K562 (cell line): ENCODE data around the gene PRSS53. TPM values are rescaled to one million over a fixed set of nuclear protein-coding genes. Genes with fewer than 3 reads are reported as not detected.

Experiments used
- IRF1 ChIP-seq: sonication (generic); formaldehyde crosslinking; IDR thresholded peaks from 2 replicates; pipeline ENCODE4 v1.8.0; 2022; ENCODE audit warnings: missing genetic modification reagents, mild to moderate bottlenecking, borderline replicate concordance
- KHSRP ChIP-seq: fragments of 450-650 bp; IDR thresholded peaks from 2 replicates; pipeline ENCODE4 v1.6.1; 2017
- MAZ ChIP-seq, 2 experiments: fragments of 450-650 bp in 1 of 2; sonication (generic) in 1 of 2; formaldehyde crosslinking; IDR thresholded peaks in 1 of 2; conservative IDR thresholded peaks in 1 of 2; 2 replicates each; pipeline versions ENCODE4 v1.4.0 to v1.5.0; 2020; ENCODE audit warnings: mild to moderate bottlenecking in 1 of 2, missing genetic modification reagents in 1 of 2
- MCM5 ChIP-seq: fragments of 450-650 bp; IDR thresholded peaks from 2 replicates; pipeline ENCODE4 v1.6.1; 2016; ENCODE audit warnings: low read depth
- MIER1 ChIP-seq: fragments of 450-650 bp; IDR thresholded peaks from 2 replicates; pipeline ENCODE4 v1.6.1; 2016; ENCODE audit warnings: antibody characterized with exemption, mild to moderate bottlenecking, low read depth
- POLR2G ChIP-seq: fragments of 200-400 bp; formaldehyde crosslinking; IDR thresholded peaks from 2 replicates; pipeline ENCODE4 v1.6.1; 2017; ENCODE audit warnings: low read depth, mild to moderate bottlenecking, antibody characterized with exemption, low read length, moderate library complexity
- POLR3G ChIP-seq: IDR thresholded peaks from 2 replicates; pipeline ENCODE4 v1.6.1; 2011; ENCODE audit not compliant: insufficient read length, insufficient replicate concordance; ENCODE audit errors: extremely low read depth
- PRDM10 ChIP-seq: fragments of 450-650 bp; IDR thresholded peaks from 2 replicates; pipeline ENCODE4 v1.6.1; 2018; ENCODE audit not compliant: partially characterized antibody
- RNF2 ChIP-seq: sonication (generic); IDR thresholded peaks from 2 replicates; pipeline ENCODE4 v1.6.1; 2016
- ZHX1 ChIP-seq: fragments of 150-350 bp; conservative IDR thresholded peaks from 2 replicates; pipeline ENCODE4 v1.6.1; 2014; ENCODE audit warnings: low read length
- ZNF165 ChIP-seq: fragments of 250-450 bp; sonication (Bioruptor Pico); IDR thresholded peaks from 2 replicates; pipeline ENCODE4 v1.4.0; 2020; ENCODE audit warnings: borderline replicate concordance
- ZNF174 ChIP-seq: fragments of 250-450 bp; sonication (Bioruptor Pico); IDR thresholded peaks from 2 replicates; pipeline ENCODE4 v1.4.0; 2020; ENCODE audit warnings: mild to moderate bottlenecking
- ZNF3 ChIP-seq: fragments of 250-450 bp; sonication (Bioruptor Pico); IDR thresholded peaks from 2 replicates; pipeline ENCODE4 v1.5.0; 2021; ENCODE audit warnings: mild to moderate bottlenecking, moderate library complexity
- ZNF436 ChIP-seq: fragments of 250-450, 450-650 bp; sonication (Bioruptor Pico); formaldehyde crosslinking; IDR thresholded peaks from 2 replicates; pipeline ENCODE4 v1.7.0; 2020; ENCODE audit warnings: mild to moderate bottlenecking
- ZNF511 ChIP-seq: sonication (generic); formaldehyde crosslinking; IDR thresholded peaks from 2 replicates; pipeline ENCODE4 v1.8.0; 2022; ENCODE audit warnings: mild to moderate bottlenecking, missing genetic modification reagents
- ZNF764 ChIP-seq: fragments of 250-450 bp; sonication (Bioruptor Pico); IDR thresholded peaks from 2 replicates; pipeline ENCODE4 v1.4.0; 2020; ENCODE audit warnings: low read depth, mild to moderate bottlenecking, moderate library complexity
- polyA plus RNA-seq, 8 experiments: library from polyadenylated mRNA; depleted of rRNA in 4 of 8; stranded (reverse) in 5 of 8; unstranded in 3 of 8; fragments of >200 nt; fragmentation: Nextera tagmentation in 2 of 8; fragmentation: Illumina TruSeq in 1 of 8; extraction: Ambion mirVana in 2 of 8; extraction: Trizol in 1 of 8; gene quantifications; 2 replicates each; pipeline versions ENCODE4 v1.2.1 to v1.2.3, GENCODE V29; 2011 to 2014; ENCODE audit warnings: inconsistent platforms in 1 of 8, missing spikeins in 1 of 8
- total RNA-seq, 7 experiments: library from RNA; depleted of rRNA in 6 of 7; stranded (reverse); fragments of >200 nt in 6 of 7; fragmentation: Illumina TruSeq in 2 of 7; extraction: Trizol in 2 of 7; gene quantifications; 2 replicates each; pipeline versions ENCODE4 v1.2.1 to v1.2.3, GENCODE V29; 2011 to 2021; ENCODE audit warnings: low replicate concordance in 1 of 7
- TF ChIP-seq, protein P1 (sequence below): fragments of 250-450 bp; sonication (Bioruptor Pico); IDR thresholded peaks from 2 replicates; pipeline ENCODE4 v1.8.0; 2021; ENCODE audit warnings: borderline replicate concordance, mild to moderate bottlenecking, moderate library complexity; ENCODE audit not compliant: poor library complexity, severe bottlenecking
- TF ChIP-seq, protein P2 (sequence below): fragments of 450-650 bp; IDR thresholded peaks from one replicate; pipeline ENCODE4 v1.6.1; 2018; ENCODE audit warnings: mild to moderate bottlenecking, moderate library complexity; ENCODE audit not compliant: partially characterized antibody

PRSS53 gene
- total and polyA plus RNA-seq, 9 of the 15 experiments (the other 6 are each of a cell fraction or from before 2014, with no cell fraction given): 0.40 to 1.9 (median 0.78) TPM; not detected in 2

- TF ChIP-seq MCM5 (no peak), ZNF764 (CRISPR knock-in tag) (no peak), PRDM10 (peak; percentile 16), ZNF165 (CRISPR knock-in tag) (no peak), ZNF3 (CRISPR knock-in tag) (no peak), MAZ (CRISPR knock-in tag; conservative IDR thresholded peaks at IDR 0.05 in 1 of 2, IDR thresholded peaks at IDR 0.05 in 1 of 2) (peak in 1 of 2 experiments; percentile 75; a peak in 3 of 4 replicates), IRF1 (CRISPR knock-in tag) (no peak), POLR2G (peak; percentile 90), MIER1 (no peak), ZNF436 (CRISPR knock-in tag) (no peak), RNF2 (no peak), POLR3G (no peak), KHSRP (no peak), ZHX1 (no peak), ZNF174 (CRISPR knock-in tag) (no peak), ZNF511 (CRISPR knock-in tag) (no peak)
- TF ChIP-seq, protein P1, sequence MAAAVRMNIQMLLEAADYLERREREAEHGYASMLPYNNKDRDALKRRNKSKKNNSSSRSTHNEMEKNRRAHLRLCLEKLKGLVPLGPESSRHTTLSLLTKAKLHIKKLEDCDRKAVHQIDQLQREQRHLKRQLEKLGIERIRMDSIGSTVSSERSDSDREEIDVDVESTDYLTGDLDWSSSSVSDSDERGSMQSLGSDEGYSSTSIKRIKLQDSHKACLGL (CRISPR knock-in tag): no peak
- TF ChIP-seq, protein P2, sequence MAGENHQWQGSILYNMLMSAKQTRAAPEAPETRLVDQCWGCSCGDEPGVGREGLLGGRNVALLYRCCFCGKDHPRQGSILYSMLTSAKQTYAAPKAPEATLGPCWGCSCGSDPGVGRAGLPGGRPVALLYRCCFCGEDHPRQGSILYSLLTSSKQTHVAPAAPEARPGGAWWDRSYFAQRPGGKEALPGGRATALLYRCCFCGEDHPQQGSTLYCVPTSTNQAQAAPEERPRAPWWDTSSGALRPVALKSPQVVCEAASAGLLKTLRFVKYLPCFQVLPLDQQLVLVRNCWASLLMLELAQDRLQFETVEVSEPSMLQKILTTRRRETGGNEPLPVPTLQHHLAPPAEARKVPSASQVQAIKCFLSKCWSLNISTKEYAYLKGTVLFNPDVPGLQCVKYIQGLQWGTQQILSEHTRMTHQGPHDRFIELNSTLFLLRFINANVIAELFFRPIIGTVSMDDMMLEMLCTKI: no peak
These were observed 5.8 kb upstream of the PRSS53 start, which contains the start of gene VKORC1 (continued) for GRCh38 chr16:31094424-31095120.
